Stimulated activated CD4-positive, alpha-beta T cell treated with anti-CD3 and anti-CD28 coated beads, TNF-alpha, amount 100 ng/mL, for 4 hours (primary cell): ENCODE results near the gene PI16.

Source experiments
- DNase-seq, 3 experiments: peaks; one replicate each; pipeline ENCODE4 v3.0.0-alpha.2; 2020; ENCODE audit warnings: low read depth in 3 of 3

Gene PI16

GRCh38 chr6:36954262-36954931 lies at the start of gene PI16:
PI16 (plus strand) TSS chr6:36954738; CDS start chr6:36954761, 23 bp downstream.
- no peak for DNase-seq

GRCh38 chr6:36904851-36905393 lies 49.6 kb upstream of the PI16 start:
- no peak for DNase-seq

GRCh38 chr6:36906539-36907325 lies 47.8 kb upstream of the PI16 start:
- DNase-seq = no peak

- DNase-seq = no peak
Observed at GRCh38 chr6:36907781-36908180, 46.8 kb upstream of the PI16 start.

GRCh38 chr6:36908747-36909146 lies 45.8 kb upstream of the PI16 start:
- no peak for DNase-seq

GRCh38 chr6:36912030-36912454 lies 42.5 kb upstream of the PI16 start:
- peak in 1 of 3 experiments; percentile 2 for DNase-seq

- DNase-seq = peak; percentile 10 to 46 (median 11)
Observed at GRCh38 chr6:36912586-36912985, 42.0 kb upstream of the PI16 start.

GRCh38 chr6:36913082-36913481 lies 41.5 kb upstream of the PI16 start:
- no peak for DNase-seq

- DNase-seq = peak in 1 of 3 experiments; percentile 9
Observed at GRCh38 chr6:36914227-36914794, 40.2 kb upstream of the PI16 start.

- DNase-seq = no peak
Observed at GRCh38 chr6:36915599-36915998, 38.9 kb upstream of the PI16 start.

- DNase-seq = no peak
Observed at GRCh38 chr6:36916126-36916525, 38.4 kb upstream of the PI16 start.

GRCh38 chr6:36917541-36918193 lies 36.9 kb upstream of the PI16 start:
- DNase-seq = no peak

- DNase-seq = no peak
Observed at GRCh38 chr6:36920049-36920448, 34.5 kb upstream of the PI16 start.

- no peak for DNase-seq
Observed at GRCh38 chr6:36920546-36920945, 34.0 kb upstream of the PI16 start.

- DNase-seq = no peak
Observed at GRCh38 chr6:36924131-36924530, 30.4 kb upstream of the PI16 start.

- no peak for DNase-seq
Observed at GRCh38 chr6:36924778-36925374, 29.7 kb upstream of the PI16 start.

GRCh38 chr6:36925809-36926208 lies 28.7 kb upstream of the PI16 start:
- DNase-seq = no peak

GRCh38 chr6:36926708-36927513 lies 27.6 kb upstream of the PI16 start:
- no peak for DNase-seq

GRCh38 chr6:36927691-36928546 lies 26.6 kb upstream of the PI16 start:
- DNase-seq = no peak

- no peak for DNase-seq
Observed at GRCh38 chr6:36928547-36928918, 26.0 kb upstream of the PI16 start.
